ENCODE measurements around the gene KCNQ1.

KCNQ1 gene

DNA sequence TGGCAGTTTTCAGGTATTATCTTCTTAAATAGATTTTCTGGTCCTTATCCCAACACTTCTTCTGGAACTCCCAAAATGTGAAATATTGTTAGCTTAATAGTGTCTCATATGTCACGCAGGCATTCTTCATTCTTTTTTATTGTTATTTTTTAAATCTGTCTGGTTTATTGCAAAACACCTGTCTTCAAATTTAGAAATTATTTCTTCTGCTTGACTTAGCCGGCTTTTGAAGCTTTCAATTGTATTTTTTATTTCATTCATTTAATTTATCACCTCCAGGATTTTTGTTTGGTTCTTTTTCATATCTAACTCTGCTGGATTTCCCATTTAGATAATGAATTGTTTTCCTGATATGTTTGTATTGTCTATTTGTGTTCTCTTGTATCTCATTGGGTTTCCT, 205.0 kb downstream of the KCNQ1 start:
- Histone ChIP-seq H3F3A (ENCODE audit: low read depth) (no peaks in the 10 kb centered on the region), H3K27me3 (ENCODE audit: insufficient read depth, low read length, poor library complexity, severe bottlenecking) (no peaks in the 10 kb centered on the region), H3K36me3 (ENCODE audit: insufficient read depth, low read length) (no peaks in the 10 kb centered on the region; the same call in 1 of the 2 replicates), H2AFZ (ENCODE audit: low read length) (no peak overlapping the region), H3K4me1 (ENCODE audit: insufficient read depth, low read length, poor library complexity, severe bottlenecking) (no peaks in the 10 kb centered on the region), H3K4me2 (ENCODE audit: low read depth, low read length, poor library complexity, severe bottlenecking) (no peak overlapping the region), H3K4me3 (ENCODE audit: low read length, poor library complexity, severe bottlenecking) (no peak overlapping the region), H3K79me2 (ENCODE audit: insufficient read depth, low read length) (no peaks in the 10 kb centered on the region), H3K9ac (ENCODE audit: low read depth, low read length, poor library complexity, severe bottlenecking) (no peak overlapping the region), H3K9me2 (replicated peaks; ENCODE audit: low read depth, low read length) (no peaks in the 10 kb centered on the region), H4K20me1 (ENCODE audit: insufficient read depth, low read length, poor library complexity, severe bottlenecking) (no peaks in the 10 kb centered on the region), H3K9me3 (ENCODE audit: insufficient read depth, low read depth, low read length) (peaks cover 41% of the 10 kb centered on the region)
- no peak for TF ChIP-seq EZH2phosphoT487 (IDR thresholded peaks at IDR 0.05; ENCODE audit: borderline replicate concordance)
- TF ChIP-seq, protein P1, sequence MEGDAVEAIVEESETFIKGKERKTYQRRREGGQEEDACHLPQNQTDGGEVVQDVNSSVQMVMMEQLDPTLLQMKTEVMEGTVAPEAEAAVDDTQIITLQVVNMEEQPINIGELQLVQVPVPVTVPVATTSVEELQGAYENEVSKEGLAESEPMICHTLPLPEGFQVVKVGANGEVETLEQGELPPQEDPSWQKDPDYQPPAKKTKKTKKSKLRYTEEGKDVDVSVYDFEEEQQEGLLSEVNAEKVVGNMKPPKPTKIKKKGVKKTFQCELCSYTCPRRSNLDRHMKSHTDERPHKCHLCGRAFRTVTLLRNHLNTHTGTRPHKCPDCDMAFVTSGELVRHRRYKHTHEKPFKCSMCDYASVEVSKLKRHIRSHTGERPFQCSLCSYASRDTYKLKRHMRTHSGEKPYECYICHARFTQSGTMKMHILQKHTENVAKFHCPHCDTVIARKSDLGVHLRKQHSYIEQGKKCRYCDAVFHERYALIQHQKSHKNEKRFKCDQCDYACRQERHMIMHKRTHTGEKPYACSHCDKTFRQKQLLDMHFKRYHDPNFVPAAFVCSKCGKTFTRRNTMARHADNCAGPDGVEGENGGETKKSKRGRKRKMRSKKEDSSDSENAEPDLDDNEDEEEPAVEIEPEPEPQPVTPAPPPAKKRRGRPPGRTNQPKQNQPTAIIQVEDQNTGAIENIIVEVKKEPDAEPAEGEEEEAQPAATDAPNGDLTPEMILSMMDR (conservative IDR thresholded peaks at IDR 0.05; ENCODE audit: low read length), result no peak

DNA sequence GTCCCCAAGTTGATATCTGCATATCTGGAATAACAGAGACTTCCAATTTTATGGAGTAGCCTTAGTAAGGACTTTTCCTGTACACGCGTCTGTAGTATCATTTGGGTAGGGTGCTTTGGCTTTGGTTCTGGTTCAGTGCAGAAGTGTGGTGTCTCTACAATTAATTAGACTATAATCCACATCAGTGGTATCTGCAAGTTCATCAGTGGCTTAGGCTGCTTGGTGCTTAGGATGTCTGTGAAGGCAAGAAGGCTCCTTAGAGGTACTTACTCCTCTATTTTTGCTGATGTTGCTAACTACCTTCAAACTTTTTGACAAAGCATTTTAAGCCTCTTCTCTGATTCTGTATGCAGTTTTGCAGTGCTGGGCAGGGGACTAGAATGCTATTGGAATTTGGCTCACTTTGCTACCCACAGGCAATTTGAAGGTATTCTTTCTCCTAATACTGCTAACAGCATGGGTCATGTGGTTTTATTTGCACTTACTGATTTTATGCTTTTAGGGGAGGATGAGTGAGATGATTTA, 205.6 kb downstream of the KCNQ1 start:
- Histone ChIP-seq H2AFZ (ENCODE audit: low read length) (no peak overlapping the region), H3K36me3 (ENCODE audit: insufficient read depth, low read length) (no peaks in the 10 kb centered on the region; the same call in 1 of the 2 replicates), H3K9me3 (ENCODE audit: insufficient read depth, low read depth, low read length) (peaks cover 36% of the 10 kb centered on the region), H3K4me1 (ENCODE audit: insufficient read depth, low read length, poor library complexity, severe bottlenecking) (no peaks in the 10 kb centered on the region), H4K20me1 (ENCODE audit: insufficient read depth, low read length, poor library complexity, severe bottlenecking) (no peaks in the 10 kb centered on the region), H3K9ac (ENCODE audit: low read depth, low read length, poor library complexity, severe bottlenecking) (no peak overlapping the region), H3K4me3 (ENCODE audit: low read length, poor library complexity, severe bottlenecking) (no peak overlapping the region), H3K4me2 (ENCODE audit: low read depth, low read length, poor library complexity, severe bottlenecking) (no peak overlapping the region), H3K9me2 (replicated peaks; ENCODE audit: low read depth, low read length) (no peaks in the 10 kb centered on the region), H3F3A (ENCODE audit: low read depth) (no peaks in the 10 kb centered on the region), H3K27me3 (ENCODE audit: insufficient read depth, low read length, poor library complexity, severe bottlenecking) (no peaks in the 10 kb centered on the region), H3K79me2 (ENCODE audit: insufficient read depth, low read length) (no peaks in the 10 kb centered on the region)
- TF ChIP-seq, protein P1 (conservative IDR thresholded peaks at IDR 0.05; ENCODE audit: low read length), result no peak
- no peak for TF ChIP-seq EZH2phosphoT487 (IDR thresholded peaks at IDR 0.05; ENCODE audit: borderline replicate concordance)

DNA sequence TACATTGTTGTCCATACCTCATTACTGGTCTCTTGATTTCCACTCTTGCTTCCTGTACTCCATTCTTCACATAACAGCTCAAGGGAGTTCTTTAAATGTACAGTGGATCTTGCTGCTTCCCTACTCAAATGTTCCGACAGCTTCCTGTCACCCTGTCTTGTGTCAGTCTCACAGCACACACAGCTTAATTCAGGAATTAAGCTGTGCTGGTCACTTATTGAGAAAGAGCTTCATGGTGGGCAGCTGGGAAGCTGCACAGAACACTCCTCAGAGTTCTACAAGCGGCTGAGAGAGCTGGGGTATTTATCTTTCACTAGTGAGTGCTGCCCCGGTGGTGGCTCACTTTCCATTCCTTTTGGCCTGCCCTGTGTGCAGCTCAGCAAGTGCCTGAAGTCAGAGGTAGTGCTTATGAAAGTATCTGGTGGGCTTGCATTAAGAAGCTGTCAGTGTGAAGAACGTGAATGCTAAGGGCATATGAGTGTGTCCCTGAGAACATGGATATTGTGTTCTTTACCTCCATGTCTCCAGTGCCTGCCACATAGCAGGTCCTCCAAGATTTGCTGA, 206.3 kb downstream of the KCNQ1 start:
- H3K9me3 ChIP-seq (ENCODE audit: insufficient read depth, low read depth, low read length), result peaks cover 30% of the 10 kb centered on the region
- H3F3A ChIP-seq (ENCODE audit: low read depth), result no peaks in the 10 kb centered on the region
- H3K27me3 ChIP-seq (ENCODE audit: insufficient read depth, low read length, poor library complexity, severe bottlenecking), result no peaks in the 10 kb centered on the region
- H3K9me2 ChIP-seq (replicated peaks; ENCODE audit: low read depth, low read length), result no peaks in the 10 kb centered on the region
- H4K20me1 ChIP-seq (ENCODE audit: insufficient read depth, low read length, poor library complexity, severe bottlenecking), result no peaks in the 10 kb centered on the region
- TF ChIP-seq EZH2phosphoT487 (IDR thresholded peaks at IDR 0.05; ENCODE audit: borderline replicate concordance), result no peak
- TF ChIP-seq, protein P1 (conservative IDR thresholded peaks at IDR 0.05; ENCODE audit: low read length), result no peak
- no peak overlapping the region for H3K4me3 ChIP-seq (ENCODE audit: low read length, poor library complexity, severe bottlenecking)
- no peaks in the 10 kb centered on the region; the same call in 1 of the 2 replicates for H3K36me3 ChIP-seq (ENCODE audit: insufficient read depth, low read length)
- no peak overlapping the region for H2AFZ ChIP-seq (ENCODE audit: low read length)
- H3K4me1 ChIP-seq (ENCODE audit: insufficient read depth, low read length, poor library complexity, severe bottlenecking), result peaks cover 3% of the 10 kb centered on the region
- H3K9ac ChIP-seq (ENCODE audit: low read depth, low read length, poor library complexity, severe bottlenecking), result no peak overlapping the region
- no peak overlapping the region for H3K4me2 ChIP-seq (ENCODE audit: low read depth, low read length, poor library complexity, severe bottlenecking)
- H3K79me2 ChIP-seq (ENCODE audit: insufficient read depth, low read length), result no peaks in the 10 kb centered on the region

Measured in Loucy (cell line).